Breast epithelium (tissue), 3 donors: ENCODE measurements around the gene GPC6.

Source experiments
- CTCF ChIP-seq, 3 donors: fragments of 450-650 bp; IDR thresholded peaks; one replicate each; pipeline ENCODE4 v1.5.1; 2016 to 2017; ENCODE audit warnings: antibody characterized with exemption in 3 of 3, mild to moderate bottlenecking in 3 of 3, moderate library complexity in 3 of 3
- POLR2A ChIP-seq: fragments of 450-650 bp; IDR thresholded peaks from one replicate; pipeline ENCODE4 v1.6.1; 2016; ENCODE audit warnings: antibody characterized with exemption, mild to moderate bottlenecking, moderate library complexity
- POLR2AphosphoS5 ChIP-seq, 3 donors: sonication (generic); formaldehyde crosslinking; IDR thresholded peaks; one replicate each; pipeline ENCODE4 v1.6.1; 2017; ENCODE audit warnings: antibody characterized with exemption in 3 of 3

GRCh38 chr13:94182185-94182761 is 955.7 kb downstream of the GPC6 start:
- TF ChIP-seq CTCF (IDR thresholded peaks at IDR 0.05): no peak
- TF ChIP-seq POLR2A: no peak
- TF ChIP-seq POLR2AphosphoS5 (IDR thresholded peaks at IDR 0.05): no peak
